Neural progenitor cell (in vitro differentiated cells): ENCODE measurements around the gene SPATA24.

Experiments used
- CTCF ChIP-seq: fragments of 200-600 bp; sonication (generic); IDR thresholded peaks from 2 replicates; pipeline ENCODE4 v1.5.1; 2017; ENCODE audit warnings: antibody characterized with exemption, mild to moderate bottlenecking
- EZH2phosphoT487 ChIP-seq: fragments of 200-600 bp; sonication (generic); IDR thresholded peaks from 2 replicates; pipeline ENCODE4 v1.6.1; 2017; ENCODE audit warnings: antibody characterized with exemption

GRCh38 chr5:139387611-139388197 lies 16.2 kb downstream of the SPATA24 start:
- no peak for TF ChIP-seq EZH2phosphoT487
- TF ChIP-seq CTCF, result no peak
